HEK293 (cell line): ENCODE results near the gene NAA80.

Source experiments
- CTCF ChIA-PET: fragments of 350-600 bp; formaldehyde crosslinking; extraction: SDS; loops from one replicate; lab custom pipeline; 2021; ENCODE audit warnings: antibody characterized with exemption; lab: Yijun Ruan, JAX
- POLR2A ChIA-PET: fragments of 300-600 bp; formaldehyde crosslinking; extraction: SDS; loops from one replicate; lab custom pipeline; 2020; ENCODE audit warnings: antibody characterized with exemption, inconsistent platforms; lab: Yijun Ruan, JAX
- H3K27ac ChIP-seq: fragments of 200-500 bp; sonication (Bioruptor generic); 2 replicates; pipeline ENCODE4 v1.5.1; 2014; ENCODE audit warnings: low read depth, low read length, control low read depth, inconsistent platforms; ENCODE audit errors: extremely low read depth
- H3K36me3 ChIP-seq, 2 experiments: fragments of 200-500 bp in 1 of 2; sonication (Bioruptor generic) in 1 of 2; 1 replicate in 1 of 2; 2 replicates in 1 of 2; pipeline ENCODE4 v1.5.1; 2014 to 2017; ENCODE audit warnings: inconsistent platforms in 2 of 2, low read length in 2 of 2; ENCODE audit not compliant: control insufficient read depth in 2 of 2, insufficient read depth in 1 of 2
- H3K4me1 ChIP-seq: fragments of 200-500 bp; sonication (Bioruptor generic); 2 replicates; pipeline ENCODE4 v1.5.1; 2014; ENCODE audit warnings: mild to moderate bottlenecking, low read length, inconsistent platforms; ENCODE audit not compliant: control insufficient read depth, insufficient read depth
- H3K4me3 ChIP-seq: 2 replicates; pipeline ENCODE4 v1.5.1; 2011; ENCODE audit warnings: low read depth, mild to moderate bottlenecking, control low read depth, low read length, moderate library complexity
- H3K9me3 ChIP-seq: fragments of 200-500 bp; sonication (Bioruptor generic); 2 replicates; pipeline ENCODE4 v1.5.1; 2014; ENCODE audit warnings: low read depth, low read length, inconsistent platforms; ENCODE audit not compliant: control insufficient read depth, insufficient read depth
- IKZF3 ChIP-seq: fragments of 450-650 bp; IDR thresholded peaks from 2 replicates; pipeline ENCODE4 v1.5.0; 2018; ENCODE audit warnings: missing biosample characterization, mild to moderate bottlenecking, missing genetic modification characterization, moderate library complexity
- KLF16 ChIP-seq: fragments of 450-650 bp; formaldehyde crosslinking; IDR thresholded peaks from 2 replicates; pipeline ENCODE4 v1.5.1; 2017; ENCODE audit warnings: missing biosample characterization, missing genetic modification characterization
- KLF8 ChIP-seq: fragments of 450-650 bp; formaldehyde crosslinking; IDR thresholded peaks from 2 replicates; pipeline ENCODE4 v1.5.1; 2016; ENCODE audit warnings: missing biosample characterization, missing genetic modification characterization
- MEIS1 ChIP-seq: sonication (generic); formaldehyde crosslinking; IDR thresholded peaks from 2 replicates; pipeline ENCODE4 v1.8.1; 2022; ENCODE audit warnings: missing genetic modification reagents, mild to moderate bottlenecking, borderline replicate concordance
- SCRT2 ChIP-seq: fragments of 450-650 bp; formaldehyde crosslinking; IDR thresholded peaks from 2 replicates; pipeline ENCODE4 v1.5.1; 2016; ENCODE audit warnings: missing biosample characterization, missing genetic modification characterization
- YY2 ChIP-seq: fragments of 450-650 bp; formaldehyde crosslinking; IDR thresholded peaks from 2 replicates; pipeline ENCODE4 v1.5.1; 2016; ENCODE audit warnings: missing biosample characterization, missing genetic modification characterization
- ZBTB26 ChIP-seq: fragments of 450-650 bp; formaldehyde crosslinking; optimal IDR thresholded peaks from 2 replicates; pipeline ENCODE3; 2016; ENCODE audit warnings: missing biosample characterization, mild to moderate bottlenecking, missing genetic modification characterization
- ZNF114 ChIP-seq: fragments of 450-650 bp; formaldehyde crosslinking; IDR thresholded peaks from 2 replicates; pipeline ENCODE4 v1.5.0; 2017; ENCODE audit warnings: missing biosample characterization, missing genetic modification characterization
- ZNF184 ChIP-seq: fragments of 450-650 bp; IDR thresholded peaks from 2 replicates; pipeline ENCODE4 v1.5.1; 2018; ENCODE audit warnings: missing biosample characterization, mild to moderate bottlenecking, missing genetic modification characterization
- ZNF350 ChIP-seq: fragments of 450-650 bp; formaldehyde crosslinking; IDR thresholded peaks from 2 replicates; pipeline ENCODE4 v1.5.0; 2017; ENCODE audit warnings: missing biosample characterization, mild to moderate bottlenecking, missing genetic modification characterization
- ZNF398 ChIP-seq: fragments of 450-650 bp; formaldehyde crosslinking; IDR thresholded peaks from 2 replicates; pipeline ENCODE4 v1.5.1; 2017; ENCODE audit warnings: missing biosample characterization, missing genetic modification characterization
- ZNF48 ChIP-seq: fragments of 450-650 bp; formaldehyde crosslinking; IDR thresholded peaks from 2 replicates; pipeline ENCODE4 v1.5.1; 2016; ENCODE audit warnings: missing biosample characterization, missing genetic modification characterization
- ZNF555 ChIP-seq: fragments of 450-650 bp; formaldehyde crosslinking; conservative IDR thresholded peaks from 2 replicates; pipeline ENCODE4 v1.5.1; 2017; ENCODE audit warnings: missing biosample characterization, mild to moderate bottlenecking, missing genetic modification characterization, inconsistent platforms
- ZNF658 ChIP-seq: fragments of 450-650 bp; formaldehyde crosslinking; IDR thresholded peaks from 2 replicates; pipeline ENCODE4; 2016; ENCODE audit warnings: missing biosample characterization, missing genetic modification characterization
- ZNF664 ChIP-seq: fragments of 450-650 bp; formaldehyde crosslinking; IDR thresholded peaks from 2 replicates; pipeline ENCODE4 v1.5.1; 2016; ENCODE audit warnings: missing biosample characterization, missing genetic modification characterization
- ZNF777 ChIP-seq: fragments of 450-650 bp; formaldehyde crosslinking; IDR thresholded peaks from 2 replicates; pipeline ENCODE4 v1.5.1; 2017; ENCODE audit warnings: missing biosample characterization, missing genetic modification characterization, borderline replicate concordance
- ZNF792 ChIP-seq: fragments of 450-650 bp; formaldehyde crosslinking; IDR thresholded peaks from 2 replicates; pipeline ENCODE4 v1.5.1; 2016; ENCODE audit warnings: missing biosample characterization, missing genetic modification characterization
- ZNF830 ChIP-seq: fragments of 450-650 bp; IDR thresholded peaks from 2 replicates; pipeline ENCODE4 v1.5.0; 2018; ENCODE audit warnings: missing biosample characterization, missing genetic modification characterization, low read depth, mild to moderate bottlenecking, moderate library complexity
- ZSCAN16 ChIP-seq: fragments of 450-650 bp; formaldehyde crosslinking; IDR thresholded peaks from 2 replicates; pipeline ENCODE4 v1.5.1; 2016; ENCODE audit warnings: missing biosample characterization, missing genetic modification characterization
- ZSCAN5A ChIP-seq: fragments of 450-650 bp; formaldehyde crosslinking; IDR thresholded peaks from 2 replicates; pipeline ENCODE4 v1.5.1; 2016; ENCODE audit warnings: missing biosample characterization, missing genetic modification characterization
- TF ChIP-seq, protein P1 (sequence below): fragments of 450-650 bp; formaldehyde crosslinking; IDR thresholded peaks from 2 replicates; pipeline ENCODE4 v1.5.1; 2016; ENCODE audit warnings: missing biosample characterization, missing genetic modification characterization
- TF ChIP-seq, protein P2 (sequence below): fragments of 450-650 bp; formaldehyde crosslinking; IDR thresholded peaks from 2 replicates; pipeline ENCODE4 v1.5.1; 2017; ENCODE audit warnings: missing biosample characterization, missing genetic modification characterization
- TF ChIP-seq, protein P3 (sequence below): fragments of 450-650 bp; formaldehyde crosslinking; conservative IDR thresholded peaks from 2 replicates; pipeline ENCODE4 v1.5.1; 2016; ENCODE audit warnings: low read depth, missing biosample characterization, missing genetic modification characterization

Gene NAA80

DNA sequence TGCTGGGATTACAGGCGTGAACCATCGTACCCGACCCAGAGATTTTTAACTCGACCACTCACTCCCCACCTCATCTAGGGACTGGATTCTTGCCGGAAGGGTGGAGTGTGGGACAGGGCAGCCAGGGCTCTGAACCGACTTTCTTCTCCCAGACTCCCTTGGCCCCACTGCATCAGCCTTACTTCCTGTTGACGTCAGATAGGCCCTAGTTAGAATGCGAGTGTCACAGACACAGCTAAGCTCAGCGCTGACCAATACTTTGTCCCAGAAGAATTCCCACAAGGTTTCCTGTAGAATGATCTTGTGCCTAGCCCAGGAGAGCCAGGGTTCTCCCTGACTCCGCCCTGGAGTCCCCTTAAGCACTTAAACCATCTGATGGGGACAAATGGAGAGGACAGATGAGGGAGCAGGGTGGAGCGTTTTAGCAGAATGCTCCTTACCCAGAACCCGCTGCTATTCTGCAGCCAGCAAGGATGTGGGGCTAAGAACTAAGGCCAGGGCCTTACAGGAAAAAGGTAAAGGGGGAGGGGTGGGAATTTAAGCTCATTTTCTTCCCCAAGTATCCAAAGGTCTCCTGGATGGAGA is 34.6 kb upstream of the NAA80 start:
- no peak for TF ChIP-seq ZNF555 (tag by site-specific recombination)
- no peak for TF ChIP-seq ZNF184 (tag by site-specific recombination)
- no peak for TF ChIP-seq SCRT2 (tag by site-specific recombination)
- no peak for TF ChIP-seq ZSCAN16
- no peak for TF ChIP-seq ZNF664 (tag by site-specific recombination)
- TF ChIP-seq, protein P1, sequence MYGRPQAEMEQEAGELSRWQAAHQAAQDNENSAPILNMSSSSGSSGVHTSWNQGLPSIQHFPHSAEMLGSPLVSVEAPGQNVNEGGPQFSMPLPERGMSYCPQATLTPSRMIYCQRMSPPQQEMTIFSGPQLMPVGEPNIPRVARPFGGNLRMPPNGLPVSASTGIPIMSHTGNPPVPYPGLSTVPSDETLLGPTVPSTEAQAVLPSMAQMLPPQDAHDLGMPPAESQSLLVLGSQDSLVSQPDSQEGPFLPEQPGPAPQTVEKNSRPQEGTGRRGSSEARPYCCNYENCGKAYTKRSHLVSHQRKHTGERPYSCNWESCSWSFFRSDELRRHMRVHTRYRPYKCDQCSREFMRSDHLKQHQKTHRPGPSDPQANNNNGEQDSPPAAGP (tag by site-specific recombination), result no peak
- TF ChIP-seq, protein P2, sequence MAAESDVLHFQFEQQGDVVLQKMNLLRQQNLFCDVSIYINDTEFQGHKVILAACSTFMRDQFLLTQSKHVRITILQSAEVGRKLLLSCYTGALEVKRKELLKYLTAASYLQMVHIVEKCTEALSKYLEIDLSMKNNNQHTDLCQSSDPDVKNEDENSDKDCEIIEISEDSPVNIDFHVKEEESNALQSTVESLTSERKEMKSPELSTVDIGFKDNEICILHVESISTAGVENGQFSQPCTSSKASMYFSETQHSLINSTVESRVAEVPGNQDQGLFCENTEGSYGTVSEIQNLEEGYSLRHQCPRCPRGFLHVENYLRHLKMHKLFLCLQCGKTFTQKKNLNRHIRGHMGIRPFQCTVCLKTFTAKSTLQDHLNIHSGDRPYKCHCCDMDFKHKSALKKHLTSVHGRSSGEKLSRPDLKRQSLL (tag by site-specific recombination), result no peak
- no peak for TF ChIP-seq ZNF398 (tag by site-specific recombination)
- no peak for TF ChIP-seq KLF16 (tag by site-specific recombination)
- no peak for TF ChIP-seq ZNF350 (tag by site-specific recombination)
- no peak for TF ChIP-seq ZNF777 (tag by site-specific recombination)
- no peak for TF ChIP-seq IKZF3 (tag by site-specific recombination)
- no peak for TF ChIP-seq ZNF48 (tag by site-specific recombination)
- no peak for TF ChIP-seq MEIS1 (CRISPR knock-in tag)
- no peak for TF ChIP-seq ZBTB26 (tag by site-specific recombination)
- TF ChIP-seq ZNF658 (tag by site-specific recombination), result no peak
- TF ChIP-seq ZNF830 (tag by site-specific recombination), result no peak
- TF ChIP-seq KLF8 (tag by site-specific recombination), result no peak
- POLR2A ChIA-PET, result interaction anchor here (0.6 to 2.2 kb wide), 3 partner anchors 29 to 69 kb away, joined by 3 to 4 read pairs (median 3); partner anchors contain the start of genes HYAL3 and NAA80
- CTCF ChIA-PET, result interaction anchor here (1.0 to 1.6 kb wide), 2 partner anchors 10 to 210 kb away, joined by 4 to 5 read pairs; no protein-coding TSS in a partner anchor

DNA sequence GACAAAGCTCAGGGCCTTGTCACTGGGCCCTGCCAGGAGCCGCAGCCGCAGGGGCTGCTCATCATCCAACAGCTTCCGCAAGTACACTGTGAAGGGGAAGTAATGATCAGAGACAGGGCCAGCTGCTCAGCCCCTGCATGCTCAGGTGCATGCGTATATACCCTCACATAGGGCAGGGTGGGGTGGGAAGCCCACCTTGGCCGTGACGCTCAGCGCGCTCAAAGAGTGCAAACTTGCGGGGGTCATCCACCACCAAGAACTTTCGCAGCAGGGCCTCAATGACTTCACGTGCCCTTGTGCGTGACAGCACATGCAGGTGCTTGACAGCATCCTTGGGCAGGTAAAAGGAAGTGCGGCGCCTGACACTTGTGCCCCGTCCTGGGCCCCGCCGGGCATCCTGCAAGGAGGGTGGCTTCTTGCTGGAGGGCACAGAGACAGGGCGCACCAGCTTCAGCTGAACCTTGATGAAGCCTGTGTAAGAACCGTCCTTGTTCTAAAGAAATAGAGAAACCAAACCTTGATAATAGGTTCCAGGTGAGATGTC is 32.2 kb upstream of the NAA80 start:
- H3K27ac ChIP-seq, result no peak overlapping the region
- no peak overlapping the region for H3K4me3 ChIP-seq
- CTCF ChIA-PET, result no interaction called here
- POLR2A ChIA-PET, result interaction anchor here (1.0 to 1.3 kb wide), 2 partner anchors 11 to 32 kb away, joined by 3 read pairs; partner anchors contain the start of genes HYAL3 and NAA80
- H3K4me1 ChIP-seq, result no peaks in the 10 kb centered on the region; the same call in 1 of the 2 replicates
- peaks cover 6 to 61% of the 10 kb centered on the region in 2 experiments for H3K36me3 ChIP-seq
- H3K9me3 ChIP-seq, result no peaks in the 10 kb centered on the region
- TF ChIP-seq ZNF792 (no peak), ZSCAN5A (tag by site-specific recombination) (no peak), YY2 (tag by site-specific recombination) (no peak), ZNF114 (no peak)
- TF ChIP-seq, protein P3, sequence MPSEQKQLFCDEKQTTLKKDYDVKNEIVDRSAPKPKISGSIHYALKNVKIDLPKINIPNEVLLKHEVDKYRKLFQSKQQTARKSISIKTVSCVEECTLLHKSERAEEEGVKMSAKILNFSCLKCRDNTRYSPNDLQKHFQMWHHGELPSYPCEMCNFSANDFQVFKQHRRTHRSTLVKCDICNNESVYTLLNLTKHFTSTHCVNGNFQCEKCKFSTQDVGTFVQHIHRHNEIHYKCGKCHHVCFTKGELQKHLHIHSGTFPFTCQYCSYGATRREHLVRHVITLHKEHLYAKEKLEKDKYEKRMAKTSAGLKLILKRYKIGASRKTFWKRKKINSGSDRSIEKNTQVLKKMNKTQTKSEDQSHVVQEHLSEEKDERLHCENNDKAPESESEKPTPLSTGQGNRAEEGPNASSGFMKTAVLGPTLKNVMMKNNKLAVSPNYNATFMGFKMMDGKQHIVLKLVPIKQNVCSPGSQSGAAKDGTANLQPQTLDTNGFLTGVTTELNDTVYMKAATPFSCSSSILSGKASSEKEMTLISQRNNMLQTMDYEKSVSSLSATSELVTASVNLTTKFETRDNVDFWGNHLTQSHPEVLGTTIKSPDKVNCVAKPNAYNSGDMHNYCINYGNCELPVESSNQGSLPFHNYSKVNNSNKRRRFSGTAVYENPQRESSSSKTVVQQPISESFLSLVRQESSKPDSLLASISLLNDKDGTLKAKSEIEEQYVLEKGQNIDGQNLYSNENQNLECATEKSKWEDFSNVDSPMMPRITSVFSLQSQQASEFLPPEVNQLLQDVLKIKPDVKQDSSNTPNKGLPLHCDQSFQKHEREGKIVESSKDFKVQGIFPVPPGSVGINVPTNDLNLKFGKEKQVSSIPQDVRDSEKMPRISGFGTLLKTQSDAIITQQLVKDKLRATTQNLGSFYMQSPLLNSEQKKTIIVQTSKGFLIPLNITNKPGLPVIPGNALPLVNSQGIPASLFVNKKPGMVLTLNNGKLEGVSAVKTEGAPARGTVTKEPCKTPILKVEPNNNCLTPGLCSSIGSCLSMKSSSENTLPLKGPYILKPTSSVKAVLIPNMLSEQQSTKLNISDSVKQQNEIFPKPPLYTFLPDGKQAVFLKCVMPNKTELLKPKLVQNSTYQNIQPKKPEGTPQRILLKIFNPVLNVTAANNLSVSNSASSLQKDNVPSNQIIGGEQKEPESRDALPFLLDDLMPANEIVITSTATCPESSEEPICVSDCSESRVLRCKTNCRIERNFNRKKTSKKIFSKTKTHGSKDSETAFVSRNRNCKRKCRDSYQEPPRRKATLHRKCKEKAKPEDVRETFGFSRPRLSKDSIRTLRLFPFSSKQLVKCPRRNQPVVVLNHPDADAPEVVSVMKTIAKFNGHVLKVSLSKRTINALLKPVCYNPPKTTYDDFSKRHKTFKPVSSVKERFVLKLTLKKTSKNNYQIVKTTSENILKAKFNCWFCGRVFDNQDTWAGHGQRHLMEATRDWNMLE (tag by site-specific recombination), result no peak

More for the DNA sequence above, 34.6 kb upstream of the NAA80 start:
- Histone ChIP-seq H3K36me3 (peaks cover 3 to 55% of the 10 kb centered on the region in 2 experiments), H3K9me3 (no peaks in the 10 kb centered on the region), H3K4me3 (no peak overlapping the region), H3K4me1 (no peaks in the 10 kb centered on the region; the same call in 1 of the 2 replicates), H3K27ac (no peak overlapping the region)
